SK-N-SH treated with all-trans-retinoic acid at 6 μM for 48 hours (cell line): Measurements from ENCODE around the gene TICAM1.

ENCODE experiments used
- RARB ChIP-seq: fragments of 250-450 bp; sonication (Bioruptor Pico); IDR thresholded peaks from 2 replicates; pipeline ENCODE4 v1.8.0; 2021; ENCODE audit warnings: mild to moderate bottlenecking, moderate library complexity
- TF ChIP-seq, protein P1 (sequence below): fragments of 250-450 bp; sonication (Bioruptor Pico); IDR thresholded peaks from 2 replicates; pipeline ENCODE4 v1.8.0; 2020; ENCODE audit warnings: mild to moderate bottlenecking, moderate library complexity, borderline replicate concordance
- TF ChIP-seq, protein P2 (sequence below): fragments of 250-450 bp; sonication (Bioruptor Pico); IDR thresholded peaks from 2 replicates; pipeline ENCODE4 v1.5.1; 2020; ENCODE audit warnings: low read depth, mild to moderate bottlenecking, moderate library complexity

DNA sequence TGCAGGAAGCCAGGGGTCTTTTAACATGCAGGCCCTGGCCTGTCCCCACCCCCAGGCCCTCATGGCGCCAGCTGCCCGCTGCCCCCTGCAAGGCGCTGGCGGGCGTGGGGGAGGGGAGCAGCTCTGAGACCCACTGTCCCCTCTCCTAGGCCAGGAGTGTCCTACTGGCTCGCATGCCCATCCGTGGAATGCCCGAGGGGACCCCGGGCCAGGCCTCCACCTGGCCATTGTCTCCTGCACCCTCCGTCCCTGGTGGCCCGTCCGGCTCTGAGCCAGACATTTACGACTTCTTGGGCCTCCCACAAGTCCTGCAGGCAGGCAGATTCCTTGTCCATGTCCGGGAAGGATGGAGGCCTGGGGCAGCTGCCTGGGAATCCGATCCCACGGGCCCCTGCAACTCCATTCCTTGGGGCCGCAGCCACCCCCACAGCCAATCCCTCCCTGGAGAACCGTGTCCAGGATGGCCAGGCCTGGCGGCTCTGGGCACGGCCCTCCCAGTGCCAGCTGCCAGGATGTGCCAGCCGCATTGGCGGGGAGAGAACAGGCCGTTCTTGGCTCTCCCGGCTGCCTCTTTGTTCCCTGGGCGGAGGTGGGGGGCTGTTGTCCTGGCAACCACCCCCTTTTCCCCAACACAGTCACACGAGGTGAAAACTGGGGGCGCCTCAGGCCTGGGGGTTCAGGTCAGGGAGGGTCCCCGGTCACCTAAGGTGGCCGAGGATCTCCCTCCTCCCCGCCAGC is 46.4 kb upstream of the TICAM1 start:
- TF ChIP-seq, protein P1, sequence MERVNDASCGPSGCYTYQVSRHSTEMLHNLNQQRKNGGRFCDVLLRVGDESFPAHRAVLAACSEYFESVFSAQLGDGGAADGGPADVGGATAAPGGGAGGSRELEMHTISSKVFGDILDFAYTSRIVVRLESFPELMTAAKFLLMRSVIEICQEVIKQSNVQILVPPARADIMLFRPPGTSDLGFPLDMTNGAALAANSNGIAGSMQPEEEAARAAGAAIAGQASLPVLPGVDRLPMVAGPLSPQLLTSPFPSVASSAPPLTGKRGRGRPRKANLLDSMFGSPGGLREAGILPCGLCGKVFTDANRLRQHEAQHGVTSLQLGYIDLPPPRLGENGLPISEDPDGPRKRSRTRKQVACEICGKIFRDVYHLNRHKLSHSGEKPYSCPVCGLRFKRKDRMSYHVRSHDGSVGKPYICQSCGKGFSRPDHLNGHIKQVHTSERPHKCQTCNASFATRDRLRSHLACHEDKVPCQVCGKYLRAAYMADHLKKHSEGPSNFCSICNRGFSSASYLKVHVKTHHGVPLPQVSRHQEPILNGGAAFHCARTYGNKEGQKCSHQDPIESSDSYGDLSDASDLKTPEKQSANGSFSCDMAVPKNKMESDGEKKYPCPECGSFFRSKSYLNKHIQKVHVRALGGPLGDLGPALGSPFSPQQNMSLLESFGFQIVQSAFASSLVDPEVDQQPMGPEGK: no peak
- TF ChIP-seq, protein P2, sequence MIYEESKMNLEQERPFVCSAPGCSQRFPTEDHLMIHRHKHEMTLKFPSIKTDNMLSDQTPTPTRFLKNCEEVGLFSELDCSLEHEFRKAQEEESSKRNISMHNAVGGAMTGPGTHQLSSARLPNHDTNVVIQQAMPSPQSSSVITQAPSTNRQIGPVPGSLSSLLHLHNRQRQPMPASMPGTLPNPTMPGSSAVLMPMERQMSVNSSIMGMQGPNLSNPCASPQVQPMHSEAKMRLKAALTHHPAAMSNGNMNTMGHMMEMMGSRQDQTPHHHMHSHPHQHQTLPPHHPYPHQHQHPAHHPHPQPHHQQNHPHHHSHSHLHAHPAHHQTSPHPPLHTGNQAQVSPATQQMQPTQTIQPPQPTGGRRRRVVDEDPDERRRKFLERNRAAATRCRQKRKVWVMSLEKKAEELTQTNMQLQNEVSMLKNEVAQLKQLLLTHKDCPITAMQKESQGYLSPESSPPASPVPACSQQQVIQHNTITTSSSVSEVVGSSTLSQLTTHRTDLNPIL (CRISPR knock-in tag): no peak
- no peak for TF ChIP-seq RARB
